ENCODE results near the gene CATSPER1.
"Not testable (repeated sequence)": the region's sequence is repeated elsewhere in the genome, so short reads cannot be mapped to it uniquely, and the experiment has no call there.

The CATSPER1 gene

GRCh38 chr11:66020618-66021357 lies 5.5 kb downstream of the CATSPER1 start:
- DNase-seq (ENCODE audit: low read depth, low spot score): no peak

GRCh38 chr11:66020212-66020611 lies 6.1 kb downstream of the CATSPER1 start:
- DNase-seq (ENCODE audit: low read depth, low spot score): no peak

- DNase-seq (ENCODE audit: low read depth, low spot score): no peak
These were observed 9.0 kb downstream of the CATSPER1 start for GRCh38 chr11:66017321-66017720.

- DNase-seq (ENCODE audit: low read depth, low spot score): no peak
These were observed 9.5 kb downstream of the CATSPER1 start for GRCh38 chr11:66016793-66017177.

GRCh38 chr11:66015936-66016792 lies 10.1 kb downstream of the CATSPER1 start:
- no peak for DNase-seq (ENCODE audit: low read depth, low spot score)

- no peak for DNase-seq (ENCODE audit: low read depth, low spot score)
These were observed 10.8 kb downstream of the CATSPER1 start for GRCh38 chr11:66015454-66015881.

- no peak for DNase-seq (ENCODE audit: low read depth, low spot score)
These were observed 11.3 kb downstream of the CATSPER1 start for GRCh38 chr11:66014804-66015453.

- DNase-seq (ENCODE audit: low read depth, low spot score): no peak
These were observed 12.5 kb downstream of the CATSPER1 start for GRCh38 chr11:66013762-66014100.

- DNase-seq (ENCODE audit: low read depth, low spot score): no peak
These were observed 13.1 kb downstream of the CATSPER1 start for GRCh38 chr11:66012946-66013761.

GRCh38 chr11:66012371-66012945 lies 13.8 kb downstream of the CATSPER1 start:
- DNase-seq (ENCODE audit: low read depth, low spot score): no peak

GRCh38 chr11:66011785-66012303 lies 14.4 kb downstream of the CATSPER1 start, which contains the start of gene CST6:
TSS of gene CST6 (plus strand) at chr11:66012008. CDS start at chr11:66012045, 37 bp downstream.
- DNase-seq (ENCODE audit: low read depth, low spot score): no peak

- no peak for DNase-seq (ENCODE audit: low read depth, low spot score)
These were observed 15.0 kb downstream of the CATSPER1 start for GRCh38 chr11:66011239-66011784.

GRCh38 chr11:66010036-66010435 lies 16.2 kb downstream of the CATSPER1 start:
- not testable (repeated sequence) for DNase-seq (ENCODE audit: low read depth, low spot score)

- DNase-seq (ENCODE audit: low read depth, low spot score): no peak
These were observed 17.7 kb downstream of the CATSPER1 start for GRCh38 chr11:66008468-66009101.

GRCh38 chr11:66008095-66008467 lies 18.2 kb downstream of the CATSPER1 start:
- DNase-seq (ENCODE audit: low read depth, low spot score): no peak

- DNase-seq (ENCODE audit: low read depth, low spot score): no peak
These were observed 19.1 kb downstream of the CATSPER1 start for GRCh38 chr11:66007201-66007634.

- no peak for DNase-seq (ENCODE audit: low read depth, low spot score)
These were observed 19.4 kb downstream of the CATSPER1 start for GRCh38 chr11:66006891-66007176.

GRCh38 chr11:66006134-66006890 lies 20.0 kb downstream of the CATSPER1 start:
- DNase-seq (ENCODE audit: low read depth, low spot score): no peak

GRCh38 chr11:66004186-66004585 lies 22.1 kb downstream of the CATSPER1 start:
- no peak for DNase-seq (ENCODE audit: low read depth, low spot score)

GRCh38 chr11:66003291-66003690 lies 23.0 kb downstream of the CATSPER1 start:
- DNase-seq (ENCODE audit: low read depth, low spot score): no peak

Measured in iPS DF 19.7 (cell line).